A549 treated with CORT108297 at 1 μM for 4 hours (cell line): ENCODE results near the gene PCA3. TPM values are rescaled to one million over a fixed set of nuclear protein-coding genes. Genes with fewer than 3 reads are reported as not detected.

Source experiments
- total RNA-seq: library from RNA; stranded (reverse); fragments of 200-300 nt; extraction: Qiagen RNA extraction; gene quantifications from 5 replicates; pipeline ENCODE4 v1.2.3, GENCODE V29; 2022

PCA3 gene
- total RNA-seq, result not detected in 5 replicates

DNA sequence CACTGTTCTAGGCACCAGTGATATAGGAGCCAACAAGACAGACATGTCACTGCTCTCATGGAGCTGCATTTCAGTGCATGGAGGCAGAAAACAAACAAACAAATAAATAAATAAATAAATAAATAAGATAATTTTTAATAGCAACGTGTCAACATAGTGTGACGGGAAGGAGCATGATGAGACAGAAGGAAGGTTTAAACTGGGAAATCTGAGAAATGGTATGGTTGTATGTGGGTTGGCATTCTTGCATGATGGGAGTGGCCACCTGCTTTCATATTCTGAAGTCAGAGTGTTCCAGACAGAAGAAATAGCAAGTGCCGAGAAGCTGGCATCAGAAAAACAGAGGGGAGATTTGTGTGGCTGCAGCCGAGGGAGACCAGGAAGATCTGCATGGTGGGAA is at the start of gene PCA3:
Gene PCA3, plus strand, starts transcription at position 301 of the 400 bp plus-strand sequence.

Other genes starting within 250 kb of the PCA3 start
- gene PRUNE2, start 141.7 kb downstream of the PCA3 start, total RNA-seq, result 0.02 to 0.03 TPM in 2 of 5 replicates, not detected in the others